Neuronal stem cell (in vitro differentiated cells): ENCODE results near the gene EGR1.

Source experiments
- DNase-seq: peaks from one replicate; pipeline ENCODE4 v3.0.0-alpha.2; 2013; ENCODE audit warnings: low spot score
- H2AFZ ChIP-seq: one replicate; pipeline ENCODE4 v1.6.1; 2013; ENCODE audit warnings: mild to moderate bottlenecking, low read length, inconsistent platforms
- H2AK5ac ChIP-seq: 2 replicates; pipeline ENCODE4 v1.6.1; 2013; ENCODE audit warnings: low read depth, mild to moderate bottlenecking, inconsistent platforms, low read length, moderate library complexity, mixed read lengths
- H2BK120ac ChIP-seq: 2 replicates; pipeline ENCODE4 v1.6.1; 2013; ENCODE audit warnings: low read depth, mild to moderate bottlenecking, inconsistent platforms, low read length, moderate library complexity, mixed read lengths
- H2BK12ac ChIP-seq: one replicate; pipeline ENCODE4 v1.6.1; 2013; ENCODE audit warnings: low read length, inconsistent platforms
- H2BK15ac ChIP-seq: 2 replicates; pipeline ENCODE4 v1.6.1; 2013; ENCODE audit warnings: mild to moderate bottlenecking, low read length, inconsistent platforms, mixed read lengths
- H2BK5ac ChIP-seq: one replicate; pipeline ENCODE4 v1.6.1; 2013; ENCODE audit warnings: inconsistent platforms, mild to moderate bottlenecking, low read length, moderate library complexity
- H3K14ac ChIP-seq: one replicate; pipeline ENCODE4 v1.6.1; 2013; ENCODE audit warnings: low read length, inconsistent platforms
- H3K18ac ChIP-seq: 2 replicates; pipeline ENCODE4 v1.6.1; 2013; ENCODE audit warnings: low read length, inconsistent platforms
- H3K23ac ChIP-seq: 2 replicates; pipeline ENCODE4 v1.6.1; 2013; ENCODE audit warnings: low read depth, mild to moderate bottlenecking, mixed read lengths, low read length, inconsistent platforms; ENCODE audit not compliant: poor library complexity
- H3K27ac ChIP-seq: replicated peaks from 3 replicates; pipeline ENCODE4 v1.5.1; 2013; ENCODE audit warnings: low read length, inconsistent platforms
- H3K27me3 ChIP-seq, 3 experiments: 2 replicates each; pipeline ENCODE4 v1.6.1; 2013; ENCODE audit warnings: low read length in 3 of 3, mild to moderate bottlenecking in 2 of 3, inconsistent platforms in 1 of 3, low read depth in 1 of 3, mixed read lengths in 1 of 3, moderate library complexity in 1 of 3; ENCODE audit not compliant: control insufficient read depth in 3 of 3, insufficient read depth in 3 of 3
- H3K36me3 ChIP-seq, 2 donors: replicated peaks in 1 of 2; 2 replicates each; pipeline ENCODE4 v1.6.1; 2013; ENCODE audit warnings: low read length in 2 of 2; ENCODE audit not compliant: control insufficient read depth in 2 of 2, insufficient read depth in 2 of 2
- H3K4ac ChIP-seq: 2 replicates; pipeline ENCODE4 v1.6.1; 2013; ENCODE audit warnings: inconsistent platforms, mild to moderate bottlenecking, low read length, moderate library complexity
- H3K4me1 ChIP-seq, 2 donors: 1 replicate in 1 of 2; 2 replicates in 1 of 2; pipeline ENCODE4 v1.6.1; 2013; ENCODE audit warnings: low read length in 2 of 2, low read depth in 1 of 2; ENCODE audit not compliant: control insufficient read depth in 2 of 2, insufficient read depth in 1 of 2
- H3K4me2 ChIP-seq: one replicate; pipeline ENCODE4 v1.6.1; 2013; ENCODE audit warnings: mild to moderate bottlenecking, low read length, inconsistent platforms; ENCODE audit not compliant: insufficient read depth, poor library complexity, severe bottlenecking
- H3K4me3 ChIP-seq, 2 donors: 2 replicates each; pipeline ENCODE4 v1.5.1; 2013; ENCODE audit warnings: low read length in 2 of 2, mild to moderate bottlenecking in 2 of 2, inconsistent platforms in 1 of 2, moderate library complexity in 1 of 2
- H3K79me1 ChIP-seq: one replicate; pipeline ENCODE4 v1.6.1; 2013; ENCODE audit warnings: low read depth, mild to moderate bottlenecking, inconsistent platforms, low read length, moderate library complexity
- H3K9ac ChIP-seq: one replicate; pipeline ENCODE4 v1.6.1; 2013; ENCODE audit warnings: mild to moderate bottlenecking, low read depth, low read length, inconsistent platforms; ENCODE audit not compliant: poor library complexity
- H3K9me3 ChIP-seq, 2 donors: replicated peaks in 1 of 2; 2 replicates each; pipeline versions ENCODE3 to v1.6.1; 2013; ENCODE audit warnings: low read length in 2 of 2, mild to moderate bottlenecking in 2 of 2, inconsistent platforms in 1 of 2, low read depth in 1 of 2, mixed read lengths in 1 of 2, moderate library complexity in 1 of 2; ENCODE audit not compliant: control insufficient read depth in 2 of 2, insufficient read depth in 1 of 2
- H4K8ac ChIP-seq: one replicate; pipeline ENCODE4 v1.6.1; 2013; ENCODE audit warnings: low read depth, mild to moderate bottlenecking, inconsistent platforms, low read length, moderate library complexity
- H4K91ac ChIP-seq: one replicate; pipeline ENCODE4 v1.6.1; 2013; ENCODE audit warnings: low read length, low read depth, mild to moderate bottlenecking, inconsistent platforms; ENCODE audit not compliant: poor library complexity
- WGBS, 2 donors: extraction: QIAGEN DNeasy Blood & Tissue Kit; methylation state at CpG; one replicate each; pipeline ENCODE4 v1.1.7; 2013; ENCODE audit warnings: missing lambda C conversion rate in 2 of 2, mixed read lengths in 1 of 2; ENCODE audit not compliant: insufficient read length in 2 of 2, insufficient replicate concordance in 1 of 2; ENCODE audit errors: extremely low coverage in 2 of 2; 5-methylcytosine and 5-hydroxymethylcytosine counted together

EGR1 gene

GRCh38 chr5:138461343-138462125 is 3.7 kb upstream of the EGR1 start:
- no peak overlapping the region for H2AK5ac ChIP-seq
- no peak overlapping the region for H3K18ac ChIP-seq
- no peak for DNase-seq
- H3K4ac ChIP-seq = no peak overlapping the region
- H3K4me1 ChIP-seq = peaks cover 8 to 26% of the 10 kb centered on the region in 2 donors
- H3K4me3 ChIP-seq = no peak overlapping the region
- H4K91ac ChIP-seq = no peak overlapping the region
- H3K4me2 ChIP-seq = no peak overlapping the region
- no peak overlapping the region for H2BK5ac ChIP-seq
- H3K14ac ChIP-seq = no peak overlapping the region
- H4K8ac ChIP-seq = no peak overlapping the region
- H3K36me3 ChIP-seq = peaks cover 0 to under 1% of the 10 kb centered on the region in 2 donors
- no CpG with 5 or more reads among the region's 11 CpGs for WGBS, 2 donors
- H3K79me1 ChIP-seq = peaks cover 6% of the 10 kb centered on the region
- no peak overlapping the region for H2BK15ac ChIP-seq
- no peak overlapping the region for H2AFZ ChIP-seq
- no peak overlapping the region for H3K9ac ChIP-seq
- no peak overlapping the region for H3K23ac ChIP-seq
- no peak overlapping the region for H2BK12ac ChIP-seq
- H3K27me3 ChIP-seq = peaks cover 0 to 11% (median 2%) of the 10 kb centered on the region in 3 experiments
- H2BK120ac ChIP-seq = no peak overlapping the region
- H3K27ac ChIP-seq = no peak overlapping the region
- H3K9me3 ChIP-seq = no peaks in the 10 kb centered on the region

GRCh38 chr5:138463419-138464007 is 1.8 kb upstream of the EGR1 start:
- Histone ChIP-seq H3K23ac (no peak overlapping the region), H3K4me1 (peaks cover 18 to 39% of the 10 kb centered on the region in 2 donors), H3K18ac (peak overlapping the region; percentile 97), H2AK5ac (peak overlapping the region; percentile 90), H2BK5ac (peak overlapping the region; percentile 96), H3K14ac (no peak overlapping the region), H3K36me3 (peaks cover 15 to 19% of the 10 kb centered on the region in 2 donors), H3K9ac (peak overlapping the region; percentile 89), H2BK12ac (no peak overlapping the region), H3K4ac (no peak overlapping the region), H2BK120ac (peak overlapping the region; percentile 18), H3K9me3 (no peaks in the 10 kb centered on the region), H4K91ac (no peak overlapping the region), H2BK15ac (peak overlapping the region; percentile 63), H3K27me3 (peaks cover 0 to 17% (median 2%) of the 10 kb centered on the region in 3 experiments), H2AFZ (peak overlapping the region; percentile 100), H4K8ac (no peak overlapping the region), H3K4me2 (peak overlapping the region; percentile 84), H3K4me3 (peak overlapping the region; percentile 80 to 89), H3K27ac (peak overlapping the region; percentile 96), H3K79me1 (peaks cover 13% of the 10 kb centered on the region)
- DNase-seq = no peak
- WGBS, 2 donors = no CpG with 5 or more reads among the region's 21 CpGs

GRCh38 chr5:138464008-138464387 is 1.3 kb upstream of the EGR1 start:
- Histone ChIP-seq H3K14ac (no peak overlapping the region), H3K23ac (peak overlapping the region; percentile 74), H3K18ac (peak overlapping the region; percentile 100), H4K8ac (no peak overlapping the region), H3K9me3 (no peaks in the 10 kb centered on the region), H2AFZ (peak overlapping the region; percentile 100), H3K4me1 (peaks cover 18 to 34% of the 10 kb centered on the region in 2 donors), H3K9ac (peak overlapping the region; percentile 97), H3K4ac (no peak overlapping the region), H2AK5ac (peak overlapping the region; percentile 90), H2BK15ac (peak overlapping the region; percentile 93), H2BK5ac (peak overlapping the region; percentile 96), H3K27me3 (peaks cover 0 to 17% (median 2%) of the 10 kb centered on the region in 3 experiments), H3K4me2 (peak overlapping the region; percentile 93), H4K91ac (no peak overlapping the region), H3K27ac (peak overlapping the region; percentile 96), H3K36me3 (peaks cover 15 to 24% of the 10 kb centered on the region in 2 donors), H3K4me3 (peak overlapping the region; percentile 89 to 95), H2BK120ac (no peak overlapping the region), H2BK12ac (peak overlapping the region; percentile 6), H3K79me1 (peaks cover 13% of the 10 kb centered on the region)
- no CpG with 5 or more reads among the region's 34 CpGs for WGBS, 2 donors
- peak; percentile 95 for DNase-seq
